AG04450 (cell line): Measurements from ENCODE around the gene BASP1. TPM values are rescaled to one million over a fixed set of nuclear protein-coding genes. Genes with fewer than 3 reads are reported as not detected.

ENCODE experiments used
- CTCF ChIA-PET: fragments of 300-600, 350-600 bp; formaldehyde crosslinking; extraction: SDS; loops from one replicate; lab custom pipeline; 2022; ENCODE audit warnings: antibody characterized with exemption, inconsistent platforms; lab: Charles Lee
- POLR2A ChIA-PET: fragments of 350-600 bp; formaldehyde crosslinking; extraction: SDS; loops from one replicate; lab custom pipeline; 2021; ENCODE audit warnings: antibody characterized with exemption, inconsistent platforms; lab: Yijun Ruan, JAX
- DNase-seq: peaks from one replicate; pipeline ENCODE4 v3.0.0-alpha.2; 2011; ENCODE audit warnings: low read depth, low spot score
- H3K27ac ChIP-seq: one replicate; pipeline ENCODE4 v1.5.1; 2012; ENCODE audit warnings: low read depth, low read length, control low read depth
- H3K27me3 ChIP-seq: one replicate; pipeline ENCODE4 v1.6.0; 2012; ENCODE audit warnings: low read length; ENCODE audit not compliant: control insufficient read depth, insufficient read depth
- H3K4me3 ChIP-seq: 2 replicates; pipeline ENCODE4 v1.5.1; 2011; ENCODE audit warnings: mild to moderate bottlenecking, low read depth, low read length, control low read depth
- H3K9me3 ChIP-seq: 2 replicates; pipeline ENCODE4 v1.5.1; 2012; ENCODE audit warnings: low read length; ENCODE audit not compliant: control insufficient read depth, insufficient read depth
- polyA plus RNA-seq: library from polyadenylated mRNA; depleted of rRNA; stranded (reverse); fragments of >200 nt; gene quantifications from 2 replicates; pipeline ENCODE4 v1.2.3, GENCODE V29; 2011
- TF ChIP-seq, protein P1 (sequence below): IDR thresholded peaks from 2 replicates; pipeline ENCODE4 v1.5.1; 2011; ENCODE audit warnings: low read depth, low read length, control low read depth, inconsistent platforms

The BASP1 gene
- polyA plus RNA-seq, 1 experiment: 227 TPM

DNA sequence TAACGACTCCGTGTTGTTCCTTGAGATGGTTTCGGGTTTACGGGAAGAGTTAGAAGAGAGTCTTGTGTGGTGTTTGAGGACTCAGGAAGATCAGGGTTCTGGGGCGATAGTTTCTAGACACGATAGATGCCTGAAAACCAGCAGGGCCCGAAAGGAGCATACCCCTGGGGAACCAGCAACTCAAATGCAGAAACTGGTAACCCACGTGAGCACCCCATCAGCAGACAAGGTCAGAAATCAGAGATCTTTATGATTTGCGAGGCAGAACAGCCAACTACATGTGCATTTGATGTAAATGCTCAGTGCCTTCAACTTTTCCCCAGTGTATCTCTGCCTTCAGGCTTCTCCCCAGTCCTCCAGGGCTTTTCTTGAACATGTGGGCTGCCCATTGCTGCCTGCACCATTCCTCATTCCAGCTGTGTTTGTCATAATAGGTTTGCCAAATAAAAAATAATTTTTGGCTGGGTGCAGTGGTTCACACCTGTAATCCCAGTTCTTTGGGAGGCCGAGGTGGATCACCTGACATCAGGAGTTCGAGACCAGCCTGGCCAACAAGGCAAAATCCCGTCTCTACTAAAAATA is 75.1 kb downstream of the BASP1 start:
- POLR2A ChIA-PET: no interaction called here

DNA sequence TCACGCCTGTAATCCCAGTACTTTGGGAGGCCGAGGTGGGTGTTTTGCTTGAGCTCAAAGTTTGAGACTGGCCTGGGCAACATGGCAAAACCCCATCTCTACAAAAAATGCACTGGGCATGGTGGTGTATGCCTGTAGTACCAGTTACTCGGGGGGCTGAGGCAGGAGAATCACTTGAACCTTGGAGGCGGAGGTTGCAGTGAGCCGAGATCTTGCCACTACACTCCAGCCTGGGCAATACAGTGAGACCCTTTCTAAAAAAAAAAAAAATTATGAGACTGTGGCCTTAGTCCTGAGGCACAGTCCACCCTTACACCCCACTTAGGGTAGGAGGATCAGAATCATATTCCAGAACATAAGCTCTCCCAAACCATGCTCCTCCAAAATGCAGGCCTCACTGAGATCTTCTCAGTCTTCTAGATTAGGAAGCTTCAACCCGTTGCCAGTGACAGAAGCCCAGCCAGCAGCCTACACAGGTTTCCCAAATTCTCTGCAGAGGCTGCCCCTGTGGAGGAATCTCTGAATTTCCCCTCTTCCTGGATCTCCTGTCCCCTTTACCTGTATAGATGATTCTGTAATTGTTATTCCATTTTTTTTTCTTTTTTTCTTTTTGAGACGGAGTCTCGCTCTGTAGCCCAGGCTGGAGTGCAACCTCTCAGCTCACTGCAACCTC is 77.3 kb downstream of the BASP1 start:
- POLR2A ChIA-PET: no interaction called here
- CTCF ChIA-PET: interaction anchor here (1.5 kb wide), 1 partner anchor 11 kb away, joined by 4 read pairs; no protein-coding TSS in a partner anchor
- H3K27ac ChIP-seq: no peak overlapping the region

More for the DNA sequence above, 75.1 kb downstream of the BASP1 start:
- DNase-seq: no peak
- CTCF ChIA-PET: no interaction called here
- H3K27me3 ChIP-seq: no peaks in the 10 kb centered on the region
- TF ChIP-seq, protein P1, sequence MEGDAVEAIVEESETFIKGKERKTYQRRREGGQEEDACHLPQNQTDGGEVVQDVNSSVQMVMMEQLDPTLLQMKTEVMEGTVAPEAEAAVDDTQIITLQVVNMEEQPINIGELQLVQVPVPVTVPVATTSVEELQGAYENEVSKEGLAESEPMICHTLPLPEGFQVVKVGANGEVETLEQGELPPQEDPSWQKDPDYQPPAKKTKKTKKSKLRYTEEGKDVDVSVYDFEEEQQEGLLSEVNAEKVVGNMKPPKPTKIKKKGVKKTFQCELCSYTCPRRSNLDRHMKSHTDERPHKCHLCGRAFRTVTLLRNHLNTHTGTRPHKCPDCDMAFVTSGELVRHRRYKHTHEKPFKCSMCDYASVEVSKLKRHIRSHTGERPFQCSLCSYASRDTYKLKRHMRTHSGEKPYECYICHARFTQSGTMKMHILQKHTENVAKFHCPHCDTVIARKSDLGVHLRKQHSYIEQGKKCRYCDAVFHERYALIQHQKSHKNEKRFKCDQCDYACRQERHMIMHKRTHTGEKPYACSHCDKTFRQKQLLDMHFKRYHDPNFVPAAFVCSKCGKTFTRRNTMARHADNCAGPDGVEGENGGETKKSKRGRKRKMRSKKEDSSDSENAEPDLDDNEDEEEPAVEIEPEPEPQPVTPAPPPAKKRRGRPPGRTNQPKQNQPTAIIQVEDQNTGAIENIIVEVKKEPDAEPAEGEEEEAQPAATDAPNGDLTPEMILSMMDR: no peak
- no peak overlapping the region for H3K27ac ChIP-seq
- no peak overlapping the region for H3K4me3 ChIP-seq
- H3K9me3 ChIP-seq: no peaks in the 10 kb centered on the region

DNA sequence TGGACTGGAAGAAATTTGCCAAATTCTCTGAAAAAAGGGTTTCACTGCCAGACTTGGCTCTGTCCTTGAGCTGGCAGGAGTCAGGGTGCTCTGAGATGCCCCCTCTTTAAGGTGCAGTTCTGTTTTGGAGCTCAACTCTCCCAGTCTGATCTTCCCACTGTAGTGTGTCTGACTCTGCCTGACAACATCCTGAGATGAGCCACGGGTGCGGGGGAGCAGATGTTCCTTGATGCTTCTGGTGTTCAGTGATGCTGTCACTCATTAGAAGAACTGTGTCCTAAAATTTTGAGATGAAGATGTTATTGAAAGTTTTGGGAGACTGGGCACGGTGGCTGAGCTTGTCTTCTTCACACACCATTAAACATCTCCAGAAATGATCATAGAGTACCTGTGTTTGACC is 78.2 kb downstream of the BASP1 start:
- ChIA-PET CTCF (no interaction called here), POLR2A (no interaction called here)

More for the DNA sequence above, 77.3 kb downstream of the BASP1 start:
- Histone ChIP-seq H3K27me3 (no peaks in the 10 kb centered on the region), H3K4me3 (no peak overlapping the region), H3K9me3 (no peaks in the 10 kb centered on the region)
- TF ChIP-seq, protein P1: no peak
- DNase-seq: no peak

DNA sequence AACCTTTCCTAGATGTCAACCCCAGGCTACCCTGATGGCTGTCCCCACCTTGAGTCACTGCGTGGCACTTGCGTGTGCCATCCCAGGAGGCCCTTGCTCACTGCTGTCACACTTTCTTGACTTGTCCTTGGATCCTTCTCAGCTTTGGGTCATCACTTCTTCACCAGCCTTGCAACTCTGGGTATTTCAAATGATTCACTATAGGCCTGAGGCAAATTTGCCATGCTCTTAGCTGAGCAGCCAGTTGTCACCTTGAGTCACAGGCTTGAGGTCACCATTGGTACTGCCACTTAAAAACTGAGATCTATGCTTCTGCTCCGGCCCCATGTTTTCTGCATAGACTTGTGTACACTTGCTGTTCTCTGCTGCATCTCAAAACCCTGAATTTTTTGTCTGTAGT is 84.7 kb downstream of the BASP1 start:
- Histone ChIP-seq H3K27me3 (no peaks in the 10 kb centered on the region), H3K4me3 (no peak overlapping the region), H3K27ac (no peak overlapping the region), H3K9me3 (no peaks in the 10 kb centered on the region; the same call in 1 of the 2 replicates)
- TF ChIP-seq, protein P1: no peak
- ChIA-PET POLR2A (no interaction called here), CTCF (no interaction called here)
- DNase-seq: no peak

More for the DNA sequence above, 78.2 kb downstream of the BASP1 start:
- no peak overlapping the region for H3K4me3 ChIP-seq
- H3K9me3 ChIP-seq: no peaks in the 10 kb centered on the region
- no peaks in the 10 kb centered on the region for H3K27me3 ChIP-seq
- no peak overlapping the region for H3K27ac ChIP-seq
- DNase-seq: no peak
- TF ChIP-seq, protein P1: no peak

DNA sequence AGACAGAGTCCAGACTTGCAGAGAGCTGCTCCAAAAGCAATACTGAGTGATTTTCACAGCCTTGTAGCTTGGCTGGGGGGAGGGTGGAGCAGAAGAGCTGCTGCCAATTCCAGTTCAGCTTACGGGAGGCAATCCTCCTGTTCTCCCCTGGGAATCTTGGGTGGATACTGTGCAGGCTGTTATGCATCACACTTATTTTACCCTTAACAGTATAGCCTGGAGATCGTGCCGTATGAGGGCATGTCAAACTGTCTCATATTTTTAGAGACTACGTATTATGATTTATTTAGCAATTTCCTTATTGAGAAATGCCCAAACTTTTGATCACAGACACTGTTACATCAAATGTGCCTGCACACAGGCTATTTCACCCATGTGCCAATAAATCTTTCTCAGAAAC is 85.2 kb downstream of the BASP1 start:
- TF ChIP-seq, protein P1: no peak
- CTCF ChIA-PET: interaction anchor here (0.6 to 1.0 kb wide), 2 partner anchors 86 to 94 kb away, joined by 3 to 4 read pairs; no protein-coding TSS in a partner anchor
- Histone ChIP-seq H3K27ac (no peak overlapping the region), H3K4me3 (no peak overlapping the region), H3K9me3 (no peaks in the 10 kb centered on the region; the same call in 1 of the 2 replicates), H3K27me3 (no peaks in the 10 kb centered on the region)
- POLR2A ChIA-PET: no interaction called here
- no peak for DNase-seq
